RPMI8226 (cell line): ENCODE measurements around the gene CBX1.
"Not testable (repeated sequence)": the region's sequence is repeated elsewhere in the genome, so short reads cannot be mapped to it uniquely, and the experiment has no call there.

Source experiments
- DNase-seq: peaks from one replicate; pipeline ENCODE4 v3.0.0-alpha.2; 2015

The CBX1 gene

GRCh38 chr17:48123111-48123510 is 21.8 kb upstream of the CBX1 start:
- no peak for DNase-seq

- DNase-seq = no peak
Measured at GRCh38 chr17:48122665-48123045, 21.4 kb upstream of the CBX1 start.

GRCh38 chr17:48121923-48122664 is 20.8 kb upstream of the CBX1 start:
- no peak for DNase-seq

- no peak for DNase-seq
Measured at GRCh38 chr17:48113201-48113676, 12.0 kb upstream of the CBX1 start.

- no peak for DNase-seq
Measured at GRCh38 chr17:48111937-48112241, 10.6 kb upstream of the CBX1 start.

GRCh38 chr17:48110761-48111160 is 9.5 kb upstream of the CBX1 start:
- no peak for DNase-seq

- DNase-seq = peak; percentile 93
Measured at GRCh38 chr17:48107137-48108055, 6.1 kb upstream of the CBX1 start, which contains the start of gene SNX11. SNX11 (plus strand) TSS chr17:48107766; CDS start chr17:48112044, 4,278 bp downstream.

GRCh38 chr17:48106802-48107136 is 5.5 kb upstream of the CBX1 start:
- DNase-seq = no peak

- DNase-seq = no peak
Measured at GRCh38 chr17:48104440-48104839, 3.2 kb upstream of the CBX1 start.

- peak; percentile 92 for DNase-seq
Measured at GRCh38 chr17:48102798-48103715, 1.8 kb upstream of the CBX1 start.

- no peak for DNase-seq
Measured at GRCh38 chr17:48102043-48102750, 919 bp upstream of the CBX1 start.

GRCh38 chr17:48100591-48101011 is 677 bp downstream of the CBX1 start:
- peak; percentile 56 for DNase-seq

- no peak for DNase-seq
Measured at GRCh38 chr17:48100160-48100559, 1.1 kb downstream of the CBX1 start.

- no peak for DNase-seq
Measured at GRCh38 chr17:48095611-48096010, 5.7 kb downstream of the CBX1 start.

GRCh38 chr17:48093341-48094045 is 7.8 kb downstream of the CBX1 start:
- DNase-seq = no peak

GRCh38 chr17:48084932-48085331 is 16.3 kb downstream of the CBX1 start:
- DNase-seq = no peak

- no peak for DNase-seq
Measured at GRCh38 chr17:48081858-48082257, 19.4 kb downstream of the CBX1 start.

- not testable (repeated sequence) for DNase-seq
Measured at GRCh38 chr17:48077152-48077551, 24.1 kb downstream of the CBX1 start.

GRCh38 chr17:48074322-48075081 is 26.8 kb downstream of the CBX1 start:
- DNase-seq = peak; percentile 69

GRCh38 chr17:48073566-48074094 is 27.6 kb downstream of the CBX1 start:
- DNase-seq = not testable (repeated sequence)

- DNase-seq = not testable (repeated sequence)
Measured at GRCh38 chr17:48072811-48073210, 28.5 kb downstream of the CBX1 start.
